ENCODE results near the gene MCMBP.
A peak's percentile ranks its signal among the peaks of the same experiment; 100 is the strongest.
"Not testable (repeated sequence)": the region's sequence is repeated elsewhere in the genome, so short reads cannot be mapped to it uniquely, and the experiment has no call there.

MCMBP gene

GRCh38 chr10:119872610-119872859 lies at the start of gene MCMBP:
MCMBP (minus strand) TSS chr10:119872843; CDS start chr10:119872584, 259 bp downstream.
- no peak for DNase-seq

- DNase-seq = no peak
Measured at GRCh38 chr10:119919826-119920225, 47.2 kb upstream of the MCMBP start.

GRCh38 chr10:119919271-119919670 lies 46.6 kb upstream of the MCMBP start:
- no peak for DNase-seq

- DNase-seq = no peak
Measured at GRCh38 chr10:119917777-119918176, 45.1 kb upstream of the MCMBP start.

- DNase-seq = no peak
Measured at GRCh38 chr10:119910689-119911088, 38.0 kb upstream of the MCMBP start.

GRCh38 chr10:119908166-119908565 lies 35.5 kb upstream of the MCMBP start:
- no peak for DNase-seq

- DNase-seq = not testable (repeated sequence)
Measured at GRCh38 chr10:119907695-119908094, 35.1 kb upstream of the MCMBP start.

GRCh38 chr10:119903946-119904666 lies 31.5 kb upstream of the MCMBP start:
- DNase-seq = no peak

- DNase-seq = no peak
Measured at GRCh38 chr10:119898577-119898976, 25.9 kb upstream of the MCMBP start.

GRCh38 chr10:119896937-119897770 lies 24.5 kb upstream of the MCMBP start:
- no peak for DNase-seq

- DNase-seq = no peak
Measured at GRCh38 chr10:119896061-119896655, 23.5 kb upstream of the MCMBP start.

GRCh38 chr10:119893845-119894427 lies 21.3 kb upstream of the MCMBP start:
- no peak for DNase-seq

GRCh38 chr10:119893074-119893473 lies 20.4 kb upstream of the MCMBP start:
- DNase-seq = no peak

GRCh38 chr10:119892188-119893065 lies 19.8 kb upstream of the MCMBP start, which contains the start of gene SEC23IP:
SEC23IP (plus strand) TSS chr10:119892730; CDS start chr10:119892783, 53 bp downstream.
- peak; percentile 97 for DNase-seq

GRCh38 chr10:119891849-119892187 lies 19.2 kb upstream of the MCMBP start:
- DNase-seq = not testable (repeated sequence)

- DNase-seq = not testable (repeated sequence)
Measured at GRCh38 chr10:119890307-119890706, 17.7 kb upstream of the MCMBP start.

GRCh38 chr10:119889201-119889600 lies 16.6 kb upstream of the MCMBP start:
- DNase-seq = not testable (repeated sequence)

GRCh38 chr10:119888715-119889114 lies 16.1 kb upstream of the MCMBP start:
- not testable (repeated sequence) for DNase-seq

- DNase-seq = not testable (repeated sequence)
Measured at GRCh38 chr10:119886070-119886469, 13.4 kb upstream of the MCMBP start.

- DNase-seq = not testable (repeated sequence)
Measured at GRCh38 chr10:119883901-119884611, 11.4 kb upstream of the MCMBP start.

- no peak for DNase-seq
Measured at GRCh38 chr10:119878524-119878923, 5.9 kb upstream of the MCMBP start.

All from right hindlimb (tissue), 1 donor.